Gastroesophageal sphincter (tissue), 4 donors: Measurements from ENCODE around the gene GLI1. TPM values are rescaled to one million over a fixed set of nuclear protein-coding genes. Genes with fewer than 3 reads are reported as not detected.
A peak's percentile ranks its signal among the peaks of the same experiment; 100 is the strongest.
"Not testable (repeated sequence)": the region's sequence is repeated elsewhere in the genome, so short reads cannot be mapped to it uniquely, and the experiment has no call there.

ENCODE experiments used
- ATAC-seq: fragments of 150-250 bp; one replicate; pipeline ENCODE4 v1.9.1; 2016; ENCODE audit warnings: mild to moderate bottlenecking, moderate library complexity
- H3K27ac ChIP-seq, 4 donors: fragments of 200-600 bp; sonication (generic) in 3 of 4; 1 replicate in 3 of 4; 2 replicates in 1 of 4; pipeline ENCODE4 v1.5.1; 2016 to 2019
- H3K27me3 ChIP-seq: fragments of 200-600 bp; sonication (generic); one replicate; pipeline ENCODE4 v1.5.1; 2019
- H3K36me3 ChIP-seq, 2 donors: fragments of 200-600 bp; sonication (generic); one replicate each; pipeline ENCODE4 v1.5.1; 2019; ENCODE audit warnings: control low read depth in 1 of 2
- H3K4me1 ChIP-seq, 3 donors: fragments of 200-600 bp; sonication (generic); 1 replicate in 2 of 3; 2 replicates in 1 of 3; pipeline ENCODE4 v1.5.1; 2016 to 2019; ENCODE audit warnings: control low read depth in 2 of 3
- H3K4me3 ChIP-seq, 2 donors: fragments of 200-600 bp; sonication (generic); one replicate each; pipeline ENCODE4 v1.5.1; 2019; ENCODE audit warnings: mild to moderate bottlenecking in 1 of 2, moderate library complexity in 1 of 2
- H3K9me3 ChIP-seq, 3 donors: fragments of 200-600 bp; sonication (generic); one replicate each; pipeline ENCODE4 v1.5.1; 2017 to 2019; ENCODE audit warnings: control low read depth in 2 of 3
- EP300 ChIP-seq: sonication (generic); formaldehyde crosslinking; IDR thresholded peaks from one replicate; pipeline ENCODE4 v1.6.1; 2017; ENCODE audit warnings: antibody characterized with exemption, mild to moderate bottlenecking
- POLR2A ChIP-seq, 2 donors: fragments of 450-650 bp; IDR thresholded peaks; one replicate each; pipeline ENCODE4 v1.6.1; 2017; ENCODE audit warnings: antibody characterized with exemption in 2 of 2, mild to moderate bottlenecking in 2 of 2, moderate library complexity in 1 of 2
- POLR2AphosphoS5 ChIP-seq: sonication (generic); formaldehyde crosslinking; IDR thresholded peaks from one replicate; pipeline ENCODE4 v1.6.1; 2017; ENCODE audit warnings: antibody characterized with exemption
- WGBS, 2 donors: methylation state at CpG; one replicate each; pipeline ENCODE4 v1.1.5; 2018; ENCODE audit warnings: low coverage in 1 of 2; 5-methylcytosine and 5-hydroxymethylcytosine counted together
- total RNA-seq, 4 donors: library from RNA; depleted of rRNA; stranded (reverse); fragments of >200 nt; gene quantifications; one replicate each; pipeline ENCODE4 v1.1.0, GENCODE V29; 2016
- TF ChIP-seq, protein P1 (sequence below), 4 experiments: fragments of 200-600 bp in 2 of 4; fragments of 450-650 bp in 2 of 4; sonication (generic) in 1 of 4; IDR thresholded peaks; one replicate each; pipeline ENCODE4 v1.5.1; 2017 to 2019; ENCODE audit warnings: antibody characterized with exemption in 4 of 4, mild to moderate bottlenecking in 2 of 4, moderate library complexity in 2 of 4

Gene GLI1
- total RNA-seq, 4 donors from 2014 or later = 0.15 to 3.6 (median 0.30) TPM

DNA sequence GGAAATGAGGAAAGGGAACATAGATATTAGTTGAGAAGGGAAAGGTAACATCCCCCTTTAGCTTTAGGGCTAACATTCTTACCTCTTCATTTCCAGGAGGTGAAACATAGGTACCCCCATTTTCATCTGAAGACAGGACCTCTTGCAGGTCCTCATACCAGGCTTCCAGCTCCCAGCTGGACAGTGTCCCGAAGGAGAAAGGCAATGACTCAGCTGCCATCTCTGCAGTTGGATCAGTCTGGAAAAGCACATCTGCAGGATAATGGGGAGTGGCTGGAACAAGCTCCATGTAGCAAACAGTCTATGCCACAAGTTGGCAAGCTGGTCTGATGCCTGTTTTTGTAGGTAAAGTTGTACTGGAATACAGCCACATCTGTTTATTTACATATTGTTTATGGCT, 57.6 kb downstream of the GLI1 start:
- 17% methylated on average over 1 of the region's 1 CpG; no CpG with 5 or more reads in 1 of the 2 donors for WGBS, 2 donors
- ATAC-seq = no peak
- TF ChIP-seq EP300 (no peak), POLR2AphosphoS5 (no peak), POLR2A (IDR thresholded peaks at IDR 0.05) (no peak)
- Histone ChIP-seq H3K9me3 (no peaks in the 10 kb centered on the region), H3K27me3 (no peaks in the 10 kb centered on the region), H3K4me3 (no peak overlapping the region), H3K36me3 (peaks cover 7 to 52% of the 10 kb centered on the region in 2 donors), H3K27ac (peak overlapping the region in 3 of 4 donors; percentile 97 to 99 (median 98)), H3K4me1 (peaks cover 5 to 54% (median 36%) of the 10 kb centered on the region in 3 donors)

DNA sequence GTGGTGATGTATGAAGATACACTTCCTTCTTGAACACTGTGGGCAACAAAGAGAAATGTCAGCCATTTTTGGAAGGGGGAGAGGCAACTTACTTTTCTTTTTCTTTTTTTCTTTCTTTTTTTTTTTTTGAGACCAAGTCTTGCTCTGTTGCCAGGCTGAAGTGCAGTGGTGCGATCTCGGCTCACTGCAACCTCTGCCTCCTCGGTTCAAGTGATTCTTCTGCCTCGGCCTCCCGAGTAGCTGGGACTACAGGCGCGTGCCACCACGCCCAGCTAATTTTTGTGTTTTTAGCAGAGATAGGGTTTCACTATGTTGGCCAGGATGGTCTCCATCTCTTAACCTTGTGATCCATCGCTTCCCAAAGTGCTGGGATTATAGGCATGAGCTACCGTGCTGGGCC, 58.1 kb downstream of the GLI1 start:
- peaks cover 5 to 56% (median 36%) of the 10 kb centered on the region in 3 donors for H3K4me1 ChIP-seq
- H3K36me3 ChIP-seq = peaks cover 7 to 47% of the 10 kb centered on the region in 2 donors
- WGBS, 2 donors = 60 to 82% methylated on average over 8 to 9 of the region's 10 CpGs
- H3K9me3 ChIP-seq, ATAC-seq, H3K27me3 ChIP-seq: not testable (repeated sequence)
- peak overlapping the region in 1 of 2 donors; percentile 79 for H3K4me3 ChIP-seq
- peak overlapping the region; percentile 93 to 99 (median 98) for H3K27ac ChIP-seq

DNA sequence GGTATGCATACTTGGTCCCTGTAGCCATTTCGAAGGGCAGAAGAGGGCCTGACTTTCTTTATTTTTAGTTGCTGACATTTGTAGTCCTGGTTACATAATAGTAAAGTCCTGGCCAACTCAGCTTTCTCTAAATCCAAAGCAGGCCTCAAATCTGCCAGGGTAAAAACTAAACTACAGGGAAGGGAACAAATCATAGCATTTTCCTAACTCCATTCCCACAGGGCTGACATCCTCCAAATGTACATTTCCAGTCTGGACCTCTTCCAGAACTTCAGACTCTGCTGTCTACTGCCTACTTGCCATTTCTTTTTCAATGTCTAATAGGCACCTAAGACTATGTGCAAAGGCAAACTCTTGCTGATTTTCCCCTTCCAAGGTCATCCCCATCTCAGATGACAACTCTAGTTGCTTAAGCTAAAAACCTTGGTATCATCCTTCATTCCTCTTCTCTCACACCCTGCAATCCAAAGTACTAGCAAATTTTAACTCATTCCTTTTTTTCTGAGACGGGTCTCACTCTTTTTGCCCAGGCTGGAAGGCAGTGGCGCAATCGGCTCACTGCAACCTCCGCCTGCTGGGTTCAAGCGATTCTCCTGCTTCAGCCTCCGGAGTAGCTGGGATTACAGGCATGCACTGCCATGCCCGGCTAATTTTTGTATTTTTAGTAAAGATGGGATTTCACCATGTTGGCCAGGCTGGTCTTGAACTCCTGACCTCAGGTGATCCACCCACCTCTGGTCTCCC, 58.8 kb downstream of the GLI1 start:
- H3K36me3 ChIP-seq = peaks cover 7 to 41% of the 10 kb centered on the region in 2 donors
- WGBS, 2 donors = 46 to 65% methylated on average over 6 to 7 of the region's 8 CpGs
- peaks cover 5 to 59% (median 36%) of the 10 kb centered on the region in 3 donors for H3K4me1 ChIP-seq
- H3K4me3 ChIP-seq = peak overlapping the region; percentile 74 to 79
- ATAC-seq = no peak
- no peaks in the 10 kb centered on the region for H3K27me3 ChIP-seq
- peak overlapping the region; percentile 93 to 99 (median 98) for H3K27ac ChIP-seq
- no peaks in the 10 kb centered on the region for H3K9me3 ChIP-seq
- TF ChIP-seq POLR2AphosphoS5 (peak; percentile 47), POLR2A (IDR thresholded peaks at IDR 0.05) (no peak)

DNA sequence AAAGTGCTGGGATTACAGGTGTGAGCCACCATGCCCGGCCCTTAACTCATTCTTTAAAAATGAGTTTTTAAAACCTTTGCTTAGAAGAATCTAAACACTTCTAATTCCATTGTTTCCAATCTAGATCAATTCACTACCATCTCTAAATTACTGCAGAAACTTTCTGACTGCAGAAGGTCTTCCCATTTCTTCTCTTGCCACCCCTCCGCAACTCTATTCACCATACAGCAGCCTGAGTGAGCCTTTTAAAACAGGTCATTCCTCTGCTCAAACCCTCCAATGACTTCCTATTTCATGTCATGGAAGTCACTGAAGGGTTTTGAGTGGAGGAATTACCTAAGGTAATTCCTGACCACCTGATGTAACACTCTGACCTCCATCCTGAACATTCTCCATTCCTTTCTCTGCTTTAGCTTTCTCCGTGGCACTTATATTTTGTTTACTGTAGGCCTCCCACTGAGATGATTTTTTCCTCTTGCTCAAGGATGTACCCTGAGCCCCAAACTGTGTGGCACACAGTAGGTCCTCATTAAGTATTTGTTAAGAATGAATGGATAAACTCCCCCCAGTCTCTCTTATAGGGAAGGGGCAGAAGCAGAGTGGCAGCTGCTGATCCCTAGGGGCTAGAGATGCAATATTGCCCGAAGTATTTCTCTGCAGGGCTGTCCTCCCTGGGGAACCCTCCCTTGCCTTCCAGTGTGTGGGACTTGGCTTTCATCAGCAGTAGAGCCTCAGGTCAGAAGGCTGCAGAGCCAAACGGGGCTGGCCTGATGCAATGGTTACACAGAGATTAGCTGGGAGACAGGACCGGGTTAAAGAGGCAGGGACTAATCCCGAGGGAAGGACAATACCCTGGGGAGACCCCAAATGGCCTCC, 59.6 kb downstream of the GLI1 start:
- ATAC-seq = no peak
- Histone ChIP-seq H3K9me3 (no peaks in the 10 kb centered on the region), H3K27me3 (no peaks in the 10 kb centered on the region), H3K4me1 (peaks cover 5 to 67% (median 42%) of the 10 kb centered on the region in 3 donors), H3K4me3 (peak overlapping the region; percentile 74 to 79), H3K36me3 (peaks cover 7 to 38% of the 10 kb centered on the region in 2 donors), H3K27ac (peak overlapping the region; percentile 93 to 99 (median 98))
- 16 to 39% methylated on average over 3 to 7 of the region's 7 CpGs for WGBS, 2 donors
- TF ChIP-seq EP300 (no peak), POLR2AphosphoS5 (no peak), POLR2A (IDR thresholded peaks at IDR 0.05) (no peak)
- TF ChIP-seq, protein P1, sequence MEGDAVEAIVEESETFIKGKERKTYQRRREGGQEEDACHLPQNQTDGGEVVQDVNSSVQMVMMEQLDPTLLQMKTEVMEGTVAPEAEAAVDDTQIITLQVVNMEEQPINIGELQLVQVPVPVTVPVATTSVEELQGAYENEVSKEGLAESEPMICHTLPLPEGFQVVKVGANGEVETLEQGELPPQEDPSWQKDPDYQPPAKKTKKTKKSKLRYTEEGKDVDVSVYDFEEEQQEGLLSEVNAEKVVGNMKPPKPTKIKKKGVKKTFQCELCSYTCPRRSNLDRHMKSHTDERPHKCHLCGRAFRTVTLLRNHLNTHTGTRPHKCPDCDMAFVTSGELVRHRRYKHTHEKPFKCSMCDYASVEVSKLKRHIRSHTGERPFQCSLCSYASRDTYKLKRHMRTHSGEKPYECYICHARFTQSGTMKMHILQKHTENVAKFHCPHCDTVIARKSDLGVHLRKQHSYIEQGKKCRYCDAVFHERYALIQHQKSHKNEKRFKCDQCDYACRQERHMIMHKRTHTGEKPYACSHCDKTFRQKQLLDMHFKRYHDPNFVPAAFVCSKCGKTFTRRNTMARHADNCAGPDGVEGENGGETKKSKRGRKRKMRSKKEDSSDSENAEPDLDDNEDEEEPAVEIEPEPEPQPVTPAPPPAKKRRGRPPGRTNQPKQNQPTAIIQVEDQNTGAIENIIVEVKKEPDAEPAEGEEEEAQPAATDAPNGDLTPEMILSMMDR (IDR thresholded peaks at IDR 0.05) = no peak

DNA sequence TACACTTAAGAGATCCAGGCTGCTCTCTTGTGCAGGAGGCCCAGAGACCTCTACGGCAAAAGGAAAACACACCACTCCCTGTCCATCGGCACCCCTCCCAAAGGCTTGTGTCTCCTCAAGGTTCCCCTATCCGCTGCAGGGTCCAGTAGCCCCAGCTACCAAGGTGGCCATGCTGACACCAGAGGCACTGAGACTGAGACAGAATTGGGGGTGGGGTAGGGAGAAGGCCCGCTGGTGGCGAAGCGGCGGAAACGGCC, 60.1 kb downstream of the GLI1 start:
- H3K36me3 ChIP-seq = peaks cover 5 to 38% of the 10 kb centered on the region in 2 donors
- no peak for TF ChIP-seq EP300
- no peak for TF ChIP-seq POLR2AphosphoS5
- no peak for TF ChIP-seq POLR2A (IDR thresholded peaks at IDR 0.05)
- TF ChIP-seq, protein P1 (IDR thresholded peaks at IDR 0.05) = no peak
- peak overlapping the region; percentile 74 to 79 for H3K4me3 ChIP-seq
- H3K4me1 ChIP-seq = peaks cover 5 to 73% (median 47%) of the 10 kb centered on the region in 3 donors
- peak overlapping the region; percentile 93 to 99 (median 98) for H3K27ac ChIP-seq
- WGBS, 2 donors = 0% methylated on average over 7 of the region's 8 CpGs; no CpG with 5 or more reads in 1 of the 2 donors
- no peaks in the 10 kb centered on the region for H3K27me3 ChIP-seq
- H3K9me3 ChIP-seq = no peaks in the 10 kb centered on the region
- ATAC-seq = no peak

DNA sequence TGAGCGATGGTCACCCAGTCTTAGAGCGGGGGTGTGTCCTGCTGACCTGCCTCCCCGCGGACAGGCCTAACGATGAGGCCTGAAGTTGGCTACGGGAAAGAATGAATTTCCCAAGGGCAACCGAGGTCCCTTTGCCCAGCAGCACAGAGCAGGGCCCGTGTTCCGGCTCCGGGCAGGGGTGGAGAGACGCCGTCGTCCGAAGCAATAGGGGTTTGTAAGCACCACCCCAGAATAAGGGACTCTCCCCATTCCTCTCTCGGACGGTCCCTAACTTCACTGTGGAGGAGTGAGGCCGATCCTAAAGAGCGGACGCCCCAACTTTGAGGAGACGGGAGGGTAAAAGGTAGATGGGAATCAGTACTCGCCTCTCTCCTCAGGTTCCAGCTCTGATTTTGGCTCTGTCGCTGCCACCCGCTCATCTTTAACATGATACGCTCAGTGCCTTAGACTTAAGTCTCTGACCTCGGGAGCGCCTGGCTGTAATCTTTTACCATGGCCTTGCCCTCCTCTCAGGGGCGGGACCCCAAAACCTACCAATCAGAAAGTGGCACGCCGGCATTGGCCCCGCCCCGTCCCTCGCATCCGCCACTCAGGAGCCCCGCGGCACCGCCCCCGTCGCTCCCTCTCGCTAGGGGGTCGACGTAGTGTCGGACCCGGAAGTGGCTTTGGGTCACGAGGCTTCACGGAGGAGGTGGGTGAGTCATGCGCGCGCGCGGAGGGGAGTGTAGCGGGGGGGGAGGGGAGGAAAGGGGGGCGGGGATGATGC, 60.7 kb downstream of the GLI1 start, which contains the start of gene DDIT3:
Gene DDIT3 (minus strand): TSS at position 462 of the 766 bp plus-strand sequence. CDS start 3,108 bp downstream, outside the sequence.
- Histone ChIP-seq H3K27me3 (no peaks in the 10 kb centered on the region), H3K36me3 (peaks cover 0 to 38% of the 10 kb centered on the region in 2 donors), H3K9me3 (no peaks in the 10 kb centered on the region), H3K4me1 (peaks cover 5 to 78% (median 51%) of the 10 kb centered on the region in 3 donors), H3K4me3 (peak within 1 kb of the TSS; percentile 74 to 79), H3K27ac (peak within 1 kb of the TSS; percentile 97 to 99 (median 98))
- peak; percentile 86 for ATAC-seq
- WGBS, 2 donors = 0 to 4% methylated on average over 10 to 11 of the region's 52 CpGs
- no peak for TF ChIP-seq EP300
- TF ChIP-seq, protein P1 (IDR thresholded peaks at IDR 0.05) = no peak
- peak; percentile 100 for TF ChIP-seq POLR2AphosphoS5
- peak; percentile 98 to 99 for TF ChIP-seq POLR2A (IDR thresholded peaks at IDR 0.05)
